Mesenchymal stem cell (in vitro differentiated cells and primary cell): ENCODE data around the gene STN1.

Experiments used
- DNase-seq: peaks from one replicate; pipeline ENCODE4 v3.0.0-alpha.2; 2013
- H2AFZ ChIP-seq: one replicate; pipeline ENCODE4 v1.6.1; 2013; ENCODE audit warnings: low read depth, mild to moderate bottlenecking, control low read depth, inconsistent platforms, low read length, moderate library complexity
- H2AK5ac ChIP-seq: 2 replicates; pipeline ENCODE4 v1.6.1; 2013; ENCODE audit warnings: low read length, moderate library complexity, mild to moderate bottlenecking, inconsistent platforms; ENCODE audit not compliant: severe bottlenecking
- H2BK120ac ChIP-seq: one replicate; pipeline ENCODE4 v1.6.1; 2013; ENCODE audit warnings: low read depth, mild to moderate bottlenecking, inconsistent platforms, low read length, moderate library complexity
- H2BK12ac ChIP-seq, 2 experiments: one replicate each; pipeline ENCODE4 v1.6.1; 2013; ENCODE audit warnings: inconsistent platforms in 2 of 2, low read length in 2 of 2, mild to moderate bottlenecking in 2 of 2, moderate library complexity in 2 of 2, control low read depth in 1 of 2
- H2BK15ac ChIP-seq: one replicate; pipeline ENCODE4 v1.6.1; 2013; ENCODE audit warnings: mild to moderate bottlenecking, low read depth, inconsistent platforms; ENCODE audit not compliant: poor library complexity, severe bottlenecking
- H2BK5ac ChIP-seq: 2 replicates; pipeline ENCODE4 v1.6.1; 2013; ENCODE audit warnings: low read depth, mild to moderate bottlenecking, low read length, control low read depth, inconsistent platforms; ENCODE audit not compliant: poor library complexity, severe bottlenecking
- H3K14ac ChIP-seq, 2 experiments: one replicate each; pipeline ENCODE4 v1.6.1; 2013; ENCODE audit warnings: inconsistent platforms in 2 of 2, low read length in 2 of 2, control low read depth in 1 of 2, mild to moderate bottlenecking in 1 of 2, moderate library complexity in 1 of 2
- H3K18ac ChIP-seq, 2 experiments: one replicate each; pipeline ENCODE4 v1.6.1; 2013; ENCODE audit warnings: inconsistent platforms in 2 of 2, low read length in 2 of 2, control low read depth in 1 of 2, low read depth in 1 of 2, mild to moderate bottlenecking in 1 of 2
- H3K23ac ChIP-seq, 2 experiments: one replicate each; pipeline ENCODE4 v1.6.1; 2013; ENCODE audit warnings: inconsistent platforms in 2 of 2, low read length in 2 of 2, mild to moderate bottlenecking in 2 of 2, moderate library complexity in 2 of 2, control low read depth in 1 of 2
- H3K27ac ChIP-seq: 2 replicates; pipeline ENCODE4 v1.5.1; 2013; ENCODE audit warnings: mild to moderate bottlenecking, moderate library complexity, low read length, control low read depth, inconsistent platforms; ENCODE audit not compliant: poor library complexity, severe bottlenecking
- H3K27me3 ChIP-seq, 2 experiments: 2 replicates each; pipeline versions ENCODE4 v1.6.1 to v1.7.0; 2013; ENCODE audit warnings: low read length in 2 of 2, mild to moderate bottlenecking in 2 of 2, moderate library complexity in 2 of 2, control low read depth in 1 of 2, inconsistent platforms in 1 of 2; ENCODE audit not compliant: control insufficient read depth in 1 of 2, insufficient read depth in 1 of 2
- H3K36me3 ChIP-seq, 2 experiments: 2 replicates each; pipeline versions ENCODE4 v1.6.1 to v1.7.0; 2013; ENCODE audit warnings: low read length in 2 of 2, control low read depth in 1 of 2, inconsistent platforms in 1 of 2, low read depth in 1 of 2, mild to moderate bottlenecking in 1 of 2; ENCODE audit not compliant: insufficient read depth in 2 of 2, control insufficient read depth in 1 of 2
- H3K4ac ChIP-seq, 2 experiments: one replicate each; pipeline ENCODE4 v1.6.1; 2013; ENCODE audit warnings: inconsistent platforms in 2 of 2, low read length in 2 of 2, mild to moderate bottlenecking in 2 of 2, moderate library complexity in 2 of 2, control low read depth in 1 of 2, low read depth in 1 of 2
- H3K4me1 ChIP-seq: 2 replicates; pipeline ENCODE4 v1.6.1; 2013; ENCODE audit warnings: low read depth, low read length, control low read depth; ENCODE audit not compliant: control insufficient read depth, insufficient read depth
- H3K4me2 ChIP-seq: 2 replicates; pipeline ENCODE4 v1.6.1; 2013; ENCODE audit warnings: low read length, mild to moderate bottlenecking, inconsistent platforms; ENCODE audit not compliant: poor library complexity, severe bottlenecking
- H3K4me3 ChIP-seq, 2 experiments: 2 replicates each; pipeline versions ENCODE4 v1.5.1 to v1.7.0; 2013; ENCODE audit warnings: low read length in 2 of 2, mild to moderate bottlenecking in 2 of 2, control low read depth in 1 of 2, low read depth in 1 of 2; ENCODE audit not compliant: insufficient read depth in 1 of 2
- H3K79me1 ChIP-seq: replicated peaks from 2 replicates; pipeline ENCODE4 v1.6.1; 2013; ENCODE audit warnings: mild to moderate bottlenecking, control low read depth, low read length, inconsistent platforms; ENCODE audit not compliant: poor library complexity, severe bottlenecking
- H3K9ac ChIP-seq: 2 replicates; pipeline ENCODE4 v1.7.0; 2013; ENCODE audit warnings: mild to moderate bottlenecking, low read length, moderate library complexity
- H3K9me3 ChIP-seq: 2 replicates; pipeline ENCODE4 v1.7.0; 2013; ENCODE audit warnings: mild to moderate bottlenecking, low read length; ENCODE audit not compliant: control insufficient read depth
- H4K8ac ChIP-seq: one replicate; pipeline ENCODE4 v1.6.1; 2013; ENCODE audit warnings: inconsistent platforms, mild to moderate bottlenecking, low read length, moderate library complexity
- H4K91ac ChIP-seq: one replicate; pipeline ENCODE4 v1.6.1; 2013; ENCODE audit warnings: mild to moderate bottlenecking, low read length, inconsistent platforms
- WGBS: methylation state at CpG from one replicate; pipeline ENCODE4 v1.1.7; 2013; ENCODE audit warnings: mixed read lengths; 5-methylcytosine and 5-hydroxymethylcytosine counted together

STN1 gene

DNA sequence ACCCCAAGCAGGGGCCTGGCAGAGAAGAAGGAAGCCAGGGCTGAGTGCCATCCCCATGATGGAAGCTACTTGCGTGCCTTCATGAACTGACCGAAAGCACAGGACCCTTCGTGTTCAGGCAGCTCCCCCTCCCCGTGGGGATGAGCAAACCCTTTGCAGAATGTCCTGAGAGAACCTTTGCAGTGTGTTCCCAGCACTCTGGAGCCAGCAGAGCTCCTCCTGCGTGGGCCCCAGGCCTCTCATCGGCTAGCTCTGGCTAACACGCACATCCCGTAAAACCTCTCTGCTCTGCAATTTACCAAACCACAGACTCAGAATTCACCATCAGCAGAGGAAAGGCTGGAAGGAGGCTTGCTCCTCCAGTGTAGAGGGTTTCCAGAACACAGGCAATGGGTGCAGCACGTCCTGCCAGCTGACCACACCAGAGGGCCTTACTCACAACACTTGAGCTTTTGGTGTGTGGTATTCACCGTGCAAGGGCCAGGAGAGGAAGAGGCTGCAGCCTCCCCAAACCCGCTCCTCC, 65.7 kb downstream of the STN1 start:
- peak overlapping the region; percentile 6 to 79 for H3K18ac ChIP-seq
- H3K9ac ChIP-seq: peak overlapping the region; percentile 87
- peaks cover 0 to 16% of the 10 kb centered on the region in 2 experiments for H3K27me3 ChIP-seq
- H3K4me2 ChIP-seq: no peak overlapping the region
- H3K79me1 ChIP-seq: no peaks in the 10 kb centered on the region
- H2BK5ac ChIP-seq: no peak overlapping the region
- peak overlapping the region; percentile 67 for H4K8ac ChIP-seq
- H2AK5ac ChIP-seq: no peak overlapping the region
- H3K4ac ChIP-seq: no peak overlapping the region
- no peak overlapping the region for H2BK120ac ChIP-seq
- H2BK15ac ChIP-seq: peak overlapping the region; percentile 44
- peak overlapping the region in 1 of 2 experiments; percentile 88 for H3K4me3 ChIP-seq
- 47% methylated on average over 9 of the region's 11 CpGs for WGBS
- H2BK12ac ChIP-seq: no peak overlapping the region
- peak overlapping the region; percentile 22 for H4K91ac ChIP-seq
- H3K9me3 ChIP-seq: no peaks in the 10 kb centered on the region
- no peak overlapping the region for H3K14ac ChIP-seq
- peak; percentile 97 for DNase-seq
- H3K4me1 ChIP-seq: peaks cover 24% of the 10 kb centered on the region
- no peak overlapping the region for H3K23ac ChIP-seq
- H3K27ac ChIP-seq: no peak overlapping the region
- H3K36me3 ChIP-seq: no peaks in the 10 kb centered on the region
- H2AFZ ChIP-seq: no peak overlapping the region

DNA sequence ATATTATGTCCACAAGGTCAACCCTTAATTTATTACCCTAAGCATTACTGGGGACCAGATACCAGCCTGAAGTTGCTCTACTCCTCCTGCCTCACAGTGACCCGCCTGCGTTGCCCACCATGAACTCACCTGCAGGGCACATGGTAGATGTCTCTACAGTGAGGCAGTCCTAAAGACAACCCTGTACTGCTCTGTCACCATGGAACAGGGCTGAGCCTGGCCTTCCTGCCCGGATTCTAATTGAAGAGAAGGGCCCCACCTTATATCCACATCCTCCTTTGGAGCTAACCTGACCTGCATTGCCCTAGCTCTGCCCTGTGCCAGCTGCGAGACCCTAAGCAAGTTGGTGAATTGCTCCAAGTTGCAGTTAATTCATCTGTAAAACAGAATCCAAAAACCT, 66.7 kb downstream of the STN1 start:
- H3K14ac ChIP-seq: peak overlapping the region in 1 of 2 experiments; percentile 86
- no peaks in the 10 kb centered on the region for H3K36me3 ChIP-seq
- 96% methylated on average over 4 of the region's 4 CpGs for WGBS
- H2AFZ ChIP-seq: no peak overlapping the region
- H3K9me3 ChIP-seq: no peaks in the 10 kb centered on the region
- no peak overlapping the region for H2AK5ac ChIP-seq
- H2BK15ac ChIP-seq: peak overlapping the region; percentile 95
- H3K4ac ChIP-seq: peak overlapping the region; percentile 68 to 93
- DNase-seq: no peak
- peak overlapping the region; percentile 62 for H4K8ac ChIP-seq
- peak overlapping the region; percentile 67 to 89 for H2BK12ac ChIP-seq
- no peak overlapping the region for H2BK5ac ChIP-seq
- no peak overlapping the region for H3K4me3 ChIP-seq
- no peak overlapping the region for H3K4me2 ChIP-seq
- peaks cover 1% of the 10 kb centered on the region for H3K79me1 ChIP-seq
- H3K4me1 ChIP-seq: peaks cover 24% of the 10 kb centered on the region
- peak overlapping the region; percentile 45 for H2BK120ac ChIP-seq
- peak overlapping the region; percentile 74 for H4K91ac ChIP-seq
- H3K23ac ChIP-seq: no peak overlapping the region
- peak overlapping the region; percentile 55 to 67 for H3K18ac ChIP-seq
- H3K9ac ChIP-seq: peak overlapping the region; percentile 87
- peaks cover 0 to 13% of the 10 kb centered on the region in 2 experiments for H3K27me3 ChIP-seq
- no peak overlapping the region for H3K27ac ChIP-seq

DNA sequence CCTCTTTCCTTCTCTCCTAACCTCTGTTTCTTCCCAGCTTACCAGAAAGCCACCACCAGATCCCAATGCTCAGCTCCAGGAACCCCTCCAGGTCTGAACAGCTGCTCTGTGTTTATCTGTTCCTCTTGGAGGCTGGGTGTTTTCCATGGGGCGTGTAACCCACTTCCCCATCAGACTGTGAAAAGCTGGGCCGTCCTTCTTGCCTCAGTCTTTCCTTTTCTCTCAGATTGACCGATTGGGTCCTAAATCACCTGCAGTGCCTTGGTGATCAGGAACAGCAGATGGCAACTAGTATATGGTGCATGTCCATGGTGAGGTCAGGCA, 67.5 kb downstream of the STN1 start:
- Histone ChIP-seq H4K91ac (peak overlapping the region; percentile 55), H3K27me3 (peaks cover 0 to 8% of the 10 kb centered on the region in 2 experiments), H4K8ac (peak overlapping the region; percentile 53), H2AFZ (no peak overlapping the region), H3K4ac (peak overlapping the region in 1 of 2 experiments; percentile 54), H2BK120ac (no peak overlapping the region), H3K4me3 (peak overlapping the region in 1 of 2 experiments; percentile 54), H3K18ac (peak overlapping the region; percentile 23 to 85), H3K79me1 (peaks cover 1% of the 10 kb centered on the region), H3K14ac (no peak overlapping the region), H3K4me1 (peaks cover 26% of the 10 kb centered on the region), H3K23ac (peak overlapping the region in 1 of 2 experiments; percentile 79), H2AK5ac (no peak overlapping the region), H2BK15ac (peak overlapping the region; percentile 13), H3K9ac (peak overlapping the region; percentile 86), H3K36me3 (no peaks in the 10 kb centered on the region), H2BK12ac (peak overlapping the region; percentile 60 to 86), H3K4me2 (no peak overlapping the region), H3K27ac (no peak overlapping the region), H3K9me3 (no peaks in the 10 kb centered on the region), H2BK5ac (no peak overlapping the region)
- DNase-seq: no peak
- WGBS: 61% methylated on average over 3 of the region's 3 CpGs

DNA sequence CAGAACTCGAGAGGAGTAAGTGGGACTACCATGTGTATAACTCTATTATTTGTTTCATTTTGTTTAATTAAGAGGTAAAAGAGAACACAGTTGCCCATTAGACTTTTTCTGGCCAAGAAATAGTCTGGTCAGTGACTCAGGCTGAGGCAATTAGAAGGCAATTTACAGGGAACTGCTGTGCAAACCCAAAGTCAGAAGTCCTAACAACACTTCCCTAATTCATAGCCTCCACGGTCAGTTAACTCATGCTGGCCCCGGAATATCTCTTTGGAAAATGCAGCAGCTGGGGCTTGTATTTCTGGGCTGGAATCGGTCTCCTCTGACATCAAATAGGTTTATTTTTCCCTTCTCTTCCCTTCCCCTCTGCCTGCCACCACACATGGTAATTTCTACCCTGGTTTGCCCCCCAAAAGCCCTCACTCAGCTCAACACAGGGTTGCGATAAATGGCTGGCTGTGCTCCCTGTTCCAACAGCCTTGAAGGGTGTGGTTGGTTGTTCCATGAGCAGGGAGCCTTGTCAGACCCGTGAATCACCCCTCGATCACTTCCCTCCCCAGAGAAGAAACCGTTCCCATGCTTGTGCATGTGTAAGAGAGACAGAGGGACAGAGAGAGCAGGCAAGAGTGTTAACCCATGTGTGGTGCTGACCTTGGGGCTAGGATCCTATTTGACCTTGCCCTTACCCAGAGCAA, 68.0 kb downstream of the STN1 start:
- Histone ChIP-seq H3K79me1 (peaks cover 1% of the 10 kb centered on the region), H2AFZ (no peak overlapping the region), H2BK15ac (no peak overlapping the region), H3K18ac (peak overlapping the region; percentile 46 to 85), H2BK120ac (no peak overlapping the region), H3K4me3 (peak overlapping the region in 1 of 2 experiments; percentile 54), H3K9me3 (no peaks in the 10 kb centered on the region), H2BK12ac (peak overlapping the region in 1 of 2 experiments; percentile 86), H4K91ac (peak overlapping the region; percentile 55), H4K8ac (peak overlapping the region; percentile 3), H2BK5ac (no peak overlapping the region), H3K27me3 (peaks cover 0 to 8% of the 10 kb centered on the region in 2 experiments), H3K4me2 (peak overlapping the region; percentile 46), H3K27ac (peak overlapping the region; percentile 44), H3K4me1 (peaks cover 25% of the 10 kb centered on the region), H3K9ac (peak overlapping the region; percentile 86), H2AK5ac (no peak overlapping the region), H3K36me3 (no peaks in the 10 kb centered on the region), H3K4ac (peak overlapping the region; percentile 28 to 54), H3K23ac (peak overlapping the region in 1 of 2 experiments; percentile 79), H3K14ac (peak overlapping the region in 1 of 2 experiments; percentile 88)
- peak; percentile 93 for DNase-seq
- 18% methylated on average over 5 of the region's 8 CpGs for WGBS
